ENCODE data around the gene RPTOR. TPM values are rescaled to one million over a fixed set of nuclear protein-coding genes. Genes with fewer than 3 reads are reported as not detected.

The RPTOR gene
- total and polyA plus RNA-seq, 2 donors (not counting 3 experiments of a cell fraction or from before 2014, with no cell fraction given), result 10.7 to 41.8 TPM

- intact Hi-C loops (cut with micrococcal nuclease), result no loop called here
- BruUV-seq (replicated peaks), result no TSS peak
- dilution Hi-C loops (cut with MboI; ENCODE audit: extremely low pct_ligation_motif_present, low sequenced_read_pairs), result no loop called here
- TF ChIP-seq JUN (IDR thresholded peaks at IDR 0.05; ENCODE audit: borderline replicate concordance, insufficient read depth, insufficient read length, low read depth) (no peak), MYC (IDR thresholded peaks at IDR 0.05; ENCODE audit: low read depth, low read length) (no peak), MAX (IDR thresholded peaks at IDR 0.05; ENCODE audit: insufficient read depth, insufficient read length) (no peak), EZH2 (IDR thresholded peaks at IDR 0.05; ENCODE audit: borderline replicate concordance, low read depth, low read length, severe bottlenecking) (no peak), POLR2AphosphoS5 (IDR thresholded peaks at IDR 0.05; ENCODE audit: insufficient read depth, low read depth, low read length) (no peak), CTCF (IDR thresholded peaks at IDR 0.05; ENCODE audit: extremely low read depth in 1 of 2, insufficient read depth in 1 of 2, low read depth in 1 of 2, low read length in 2 of 2) (no peak), POLR2A (IDR thresholded peaks at IDR 0.05; ENCODE audit: low read depth, low read length) (no peak), FOS (IDR thresholded peaks at IDR 0.05; ENCODE audit: borderline replicate concordance, insufficient read depth, low read length) (no peak), GATA2 (IDR thresholded peaks at IDR 0.05; ENCODE audit: insufficient read depth, insufficient read length, low read depth, low read length) (no peak)
- H2AFZ ChIP-seq (ENCODE audit: low read depth, low read length), result no peak overlapping the region
- no peak overlapping the region for H3K4me2 ChIP-seq (ENCODE audit: insufficient read depth, low read length)
- no peaks in the 10 kb centered on the region for H4K20me1 ChIP-seq (replicated peaks; ENCODE audit: control insufficient read depth, extremely low read depth, insufficient read depth, low read length)
- ChIA-PET CTCF (no interaction called here), POLR2A (no interaction called here)
- H3K4me3 ChIP-seq (replicated peaks in 1 of 3; ENCODE audit: insufficient read depth in 1 of 3, low read depth in 1 of 3, low read length in 3 of 3), result no peak overlapping the region
- H3K4me1 ChIP-seq (ENCODE audit: control insufficient read depth, extremely low read depth, insufficient read depth, low read length), result no peaks in the 10 kb centered on the region
- H3K27ac ChIP-seq (ENCODE audit: insufficient read depth, low read depth, low read length), result no peak overlapping the region
- no peaks in the 10 kb centered on the region for H3K27me3 ChIP-seq (ENCODE audit: control insufficient read depth in 2 of 2, insufficient read depth in 2 of 2, low read length in 2 of 2)
- peaks cover 0 to 3% of the 10 kb centered on the region in 2 experiments for H3K36me3 ChIP-seq (ENCODE audit: control insufficient read depth in 2 of 2, extremely low read depth in 1 of 2, insufficient read depth in 2 of 2, low read length in 2 of 2)
- H3K79me2 ChIP-seq (ENCODE audit: control insufficient read depth, insufficient read depth, low read length), result no peaks in the 10 kb centered on the region
- no peak for FAIRE-seq
- no peaks in the 10 kb centered on the region for H3K9me3 ChIP-seq (replicated peaks; ENCODE audit: control insufficient read depth, insufficient read depth, low read length)
- H3K9me1 ChIP-seq (replicated peaks; ENCODE audit: control insufficient read depth, extremely low read depth, insufficient read depth, low read length), result no peaks in the 10 kb centered on the region
- no peak overlapping the region for H3K9ac ChIP-seq (replicated peaks; ENCODE audit: extremely low read depth, insufficient read depth, low read length)
- no peak for DNase-seq (ENCODE audit: low read depth, low spot score)
Measured at GRCh38 chr17:80947200-80947940, 402.7 kb downstream of the RPTOR start.

Data from endothelial cell of umbilical vein (primary cell).